ENCODE data around the gene CLDN4.
"Not testable (repeated sequence)": the region's sequence is repeated elsewhere in the genome, so short reads cannot be mapped to it uniquely, and the experiment has no call there.

Gene CLDN4

DNA sequence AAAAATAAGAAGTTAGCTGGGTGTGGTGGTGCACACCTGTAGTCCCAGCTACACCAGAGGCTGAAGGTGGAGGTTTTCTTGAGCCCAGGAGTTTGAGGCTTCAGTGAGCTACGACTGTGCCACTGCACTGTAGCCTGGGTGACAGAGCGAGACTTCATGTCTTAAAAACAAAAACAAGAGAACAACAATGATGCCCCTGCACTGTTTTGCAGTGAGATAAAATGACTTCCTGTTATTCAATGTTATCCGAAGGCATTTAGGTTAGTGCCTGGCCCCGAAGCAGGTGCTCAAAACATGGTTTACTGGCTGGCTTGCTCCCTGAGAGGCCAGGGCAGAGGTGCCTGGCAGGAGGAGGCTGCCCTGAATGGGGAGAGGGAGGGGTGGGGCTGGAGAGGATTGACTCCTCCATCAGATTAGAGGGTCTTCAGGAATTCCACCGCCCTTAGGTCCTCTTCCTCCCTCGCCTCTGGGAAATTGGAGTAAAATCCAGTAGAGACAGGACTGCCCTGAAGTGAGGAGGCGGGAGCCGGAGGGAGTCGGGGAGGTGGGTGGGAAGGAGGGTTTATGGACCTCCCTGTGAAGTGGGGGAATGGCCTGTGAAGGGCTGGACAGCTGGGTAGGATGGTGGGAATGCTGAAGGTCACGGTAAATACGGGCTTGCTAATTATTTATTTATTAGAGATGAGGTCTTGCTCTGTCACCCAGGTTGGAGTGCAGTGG, 6.8 kb upstream of the CLDN4 start:
- DNase-seq, result no peak

DNA sequence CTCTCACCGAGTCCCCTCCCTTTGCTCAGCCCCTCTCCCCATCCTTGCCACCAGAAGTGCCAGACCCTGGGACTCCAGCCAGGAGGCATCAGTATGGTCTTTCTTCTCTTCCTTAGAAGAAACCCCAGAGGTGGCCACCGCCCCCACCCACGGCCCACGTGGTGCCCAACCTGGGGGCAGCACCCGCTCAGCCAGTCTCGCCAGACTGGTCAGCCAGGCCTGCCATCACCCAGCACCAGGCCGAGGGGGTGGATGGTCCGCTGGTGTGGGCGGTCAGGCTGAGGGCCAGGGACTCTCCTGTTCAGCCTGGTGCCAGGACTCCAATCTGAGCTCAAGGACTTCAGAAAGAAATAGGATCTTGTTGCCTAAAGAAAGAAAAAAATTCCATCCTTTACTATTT, 5.8 kb upstream of the CLDN4 start:
- peak; percentile 33 for DNase-seq

DNA sequence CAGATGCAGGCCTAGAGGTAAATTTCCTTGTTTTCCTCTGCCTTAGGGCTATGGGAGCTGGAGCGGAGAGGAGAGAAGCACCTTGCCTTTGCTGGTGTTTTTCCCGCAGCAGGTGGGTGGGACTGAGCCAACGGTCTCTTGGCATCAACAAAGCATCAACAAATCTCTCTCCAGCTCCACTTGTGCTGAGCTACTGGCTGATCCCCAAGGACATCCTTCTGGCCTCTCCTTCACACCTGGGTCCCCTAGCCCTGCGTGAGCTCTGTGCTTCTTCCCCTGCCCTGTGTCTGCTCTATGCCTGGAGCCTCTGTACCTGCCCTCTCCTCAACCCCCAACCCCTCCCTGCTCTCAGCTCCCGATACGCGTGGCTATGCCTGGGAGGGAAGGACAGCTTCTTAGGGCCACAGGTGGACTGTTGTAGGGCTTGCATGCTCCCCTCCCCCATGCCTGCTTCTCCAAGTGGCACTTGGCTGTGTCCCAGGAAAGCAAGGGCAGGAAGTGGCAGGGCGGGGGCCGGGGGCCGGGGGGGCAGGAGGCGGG, 3.2 kb upstream of the CLDN4 start:
- peak; percentile 44 for DNase-seq

DNA sequence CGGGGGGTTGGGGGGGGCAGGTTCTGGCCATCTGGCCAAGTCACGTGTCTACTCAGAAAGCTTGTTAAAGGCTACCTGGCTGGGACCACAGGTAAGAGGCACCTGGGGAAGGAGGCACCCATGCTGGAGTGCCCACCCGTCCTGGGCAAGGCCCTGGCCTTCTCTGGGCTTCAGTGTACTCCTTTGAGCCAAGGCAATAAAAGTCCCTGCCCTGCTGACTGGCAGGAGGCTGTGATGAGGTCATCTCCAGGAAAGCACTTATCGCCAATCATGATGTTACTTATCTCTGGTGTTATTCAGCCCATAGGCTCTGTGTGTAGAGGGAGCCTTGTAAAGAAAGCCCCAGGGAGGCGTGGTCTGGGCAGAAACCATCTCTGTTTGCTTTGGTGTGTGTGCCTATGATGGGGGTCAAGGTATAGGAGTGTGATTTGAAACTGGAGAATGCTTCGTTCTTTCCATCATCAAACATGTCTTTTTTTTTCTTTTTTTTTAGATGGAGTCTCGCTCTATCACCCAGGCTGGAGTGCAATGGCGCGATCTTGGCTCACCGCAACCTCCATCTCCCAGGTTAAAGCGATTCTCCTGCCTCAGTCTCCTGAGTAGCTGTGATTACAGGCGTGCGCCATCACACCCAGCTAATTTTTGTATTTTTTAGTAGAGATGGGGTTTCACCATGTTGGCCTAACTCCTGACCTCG, 2.5 kb upstream of the CLDN4 start:
- DNase-seq, result peak; percentile 35

DNA sequence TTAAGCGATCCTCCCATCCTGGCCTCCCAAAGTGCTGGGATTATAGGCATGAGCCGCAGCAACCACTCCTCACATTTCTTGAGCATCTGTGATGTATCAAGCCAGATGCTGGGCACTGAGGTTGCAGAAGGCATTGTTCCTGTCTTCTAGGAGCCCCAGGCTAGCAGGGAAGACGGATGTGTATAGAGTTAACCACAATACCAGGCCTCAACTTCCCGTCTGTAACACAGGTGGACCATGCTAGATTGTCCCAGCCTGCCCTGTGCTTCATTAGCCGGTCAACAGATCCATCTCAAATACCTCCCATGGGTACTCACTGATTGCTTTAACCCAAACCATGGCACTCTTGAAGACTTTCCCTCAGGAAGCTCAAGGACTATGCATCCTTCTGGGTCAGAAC, 1.8 kb upstream of the CLDN4 start:
- no peak for DNase-seq

DNA sequence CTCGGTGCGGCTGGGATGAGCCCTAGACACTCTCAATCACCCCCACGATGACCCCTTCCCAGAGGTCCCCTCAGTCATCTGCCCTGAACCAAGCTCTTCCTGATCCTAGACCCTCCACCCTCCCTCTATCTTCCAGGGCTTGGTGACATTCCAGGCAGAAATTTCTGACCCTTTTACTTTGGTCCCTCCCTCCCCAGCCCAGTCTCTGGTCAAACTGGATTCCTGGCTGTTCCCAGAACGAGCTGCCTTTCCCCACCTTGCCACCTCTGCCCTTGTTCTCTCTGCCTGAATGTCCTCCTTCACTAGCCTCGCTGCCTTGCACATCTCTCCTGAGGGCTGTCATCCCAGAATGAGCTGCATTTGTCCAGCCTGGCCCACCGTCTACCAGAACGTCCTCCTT, 1.3 kb upstream of the CLDN4 start:
- DNase-seq, result no peak

DNA sequence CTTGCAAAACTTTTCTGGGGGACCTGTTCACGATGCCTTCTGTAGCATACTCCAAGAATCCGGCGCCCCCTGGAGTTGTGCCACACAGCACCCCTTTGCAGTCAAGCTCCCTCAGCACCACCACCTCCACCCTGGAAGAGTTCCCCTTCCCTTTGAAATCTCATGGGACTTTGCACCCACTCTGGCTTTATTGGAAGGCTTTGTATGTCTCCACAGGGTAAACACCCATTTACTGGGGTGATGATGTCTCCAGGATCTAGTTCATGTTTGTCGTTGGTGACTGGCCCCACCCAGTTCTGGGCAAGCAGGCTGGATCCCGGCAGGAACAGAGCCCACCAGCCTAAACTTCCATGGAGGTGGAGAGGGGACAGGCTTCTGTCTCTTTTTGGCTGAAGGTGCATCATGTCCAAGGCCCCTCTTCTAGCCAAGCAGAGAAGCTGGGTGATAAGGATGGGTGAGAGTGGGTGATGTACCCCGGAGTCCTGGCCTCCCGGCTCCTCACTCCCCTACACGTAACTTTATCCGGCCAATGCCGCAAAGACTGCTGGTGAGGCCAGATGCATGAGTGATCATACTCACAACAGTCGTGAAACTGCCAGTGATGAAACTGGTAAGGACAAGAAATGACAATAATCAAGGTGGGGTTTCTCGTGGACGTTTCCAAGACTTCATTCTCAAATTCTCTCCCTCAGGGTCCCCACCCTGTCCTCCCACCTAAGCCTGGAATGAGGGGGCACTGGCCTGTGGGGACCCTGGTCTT, 695 bp upstream of the CLDN4 start:
- DNase-seq, result no peak

DNA sequence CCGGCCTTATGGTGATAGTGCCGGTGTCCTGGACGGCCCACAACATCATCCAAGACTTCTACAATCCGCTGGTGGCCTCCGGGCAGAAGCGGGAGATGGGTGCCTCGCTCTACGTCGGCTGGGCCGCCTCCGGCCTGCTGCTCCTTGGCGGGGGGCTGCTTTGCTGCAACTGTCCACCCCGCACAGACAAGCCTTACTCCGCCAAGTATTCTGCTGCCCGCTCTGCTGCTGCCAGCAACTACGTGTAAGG, 713 bp downstream of the CLDN4 start:
- no peak for DNase-seq

DNA sequence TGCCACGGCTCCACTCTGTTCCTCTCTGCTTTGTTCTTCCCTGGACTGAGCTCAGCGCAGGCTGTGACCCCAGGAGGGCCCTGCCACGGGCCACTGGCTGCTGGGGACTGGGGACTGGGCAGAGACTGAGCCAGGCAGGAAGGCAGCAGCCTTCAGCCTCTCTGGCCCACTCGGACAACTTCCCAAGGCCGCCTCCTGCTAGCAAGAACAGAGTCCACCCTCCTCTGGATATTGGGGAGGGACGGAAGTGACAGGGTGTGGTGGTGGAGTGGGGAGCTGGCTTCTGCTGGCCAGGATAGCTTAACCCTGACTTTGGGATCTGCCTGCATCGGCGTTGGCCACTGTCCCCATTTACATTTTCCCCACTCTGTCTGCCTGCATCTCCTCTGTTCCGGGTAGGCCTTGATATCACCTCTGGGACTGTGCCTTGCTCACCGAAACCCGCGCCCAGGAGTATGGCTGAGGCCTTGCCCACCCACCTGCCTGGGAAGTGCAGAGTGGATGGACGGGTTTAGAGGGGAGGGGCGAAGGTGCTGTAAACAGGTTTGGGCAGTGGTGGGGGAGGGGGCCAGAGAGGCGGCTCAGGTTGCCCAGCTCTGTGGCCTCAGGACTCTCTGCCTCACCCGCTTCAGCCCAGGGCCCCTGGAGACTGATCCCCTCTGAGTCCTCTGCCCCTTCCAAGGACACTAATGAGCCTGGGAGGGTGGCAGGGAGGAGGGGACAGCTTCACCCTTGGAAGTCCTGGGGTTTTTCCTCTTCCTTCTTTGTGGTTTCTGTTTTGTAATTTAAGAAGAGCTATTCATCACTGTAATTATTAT, 1.2 kb downstream of the CLDN4 start:
- no peak for DNase-seq

DNA sequence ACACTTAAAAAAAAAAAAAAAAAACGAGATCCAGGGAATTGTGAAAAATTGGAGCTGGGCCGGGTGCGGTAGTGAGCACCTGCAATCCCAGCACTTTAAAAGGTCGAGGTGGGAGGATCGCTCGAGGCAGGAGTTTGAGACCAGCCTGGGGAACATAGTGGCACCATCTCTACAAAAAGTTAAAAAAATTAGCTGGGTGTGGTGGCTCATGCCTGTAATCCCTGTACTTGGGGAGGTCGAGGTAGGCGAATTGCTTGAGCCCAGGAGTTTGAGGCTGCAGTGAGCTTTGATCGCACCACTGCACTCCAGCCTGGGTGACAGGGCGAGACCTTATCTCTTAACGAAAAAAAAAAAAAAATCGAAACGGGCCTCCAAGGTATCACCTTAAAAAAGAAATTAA, 2.0 kb downstream of the CLDN4 start:
- DNase-seq, result no peak

DNA sequence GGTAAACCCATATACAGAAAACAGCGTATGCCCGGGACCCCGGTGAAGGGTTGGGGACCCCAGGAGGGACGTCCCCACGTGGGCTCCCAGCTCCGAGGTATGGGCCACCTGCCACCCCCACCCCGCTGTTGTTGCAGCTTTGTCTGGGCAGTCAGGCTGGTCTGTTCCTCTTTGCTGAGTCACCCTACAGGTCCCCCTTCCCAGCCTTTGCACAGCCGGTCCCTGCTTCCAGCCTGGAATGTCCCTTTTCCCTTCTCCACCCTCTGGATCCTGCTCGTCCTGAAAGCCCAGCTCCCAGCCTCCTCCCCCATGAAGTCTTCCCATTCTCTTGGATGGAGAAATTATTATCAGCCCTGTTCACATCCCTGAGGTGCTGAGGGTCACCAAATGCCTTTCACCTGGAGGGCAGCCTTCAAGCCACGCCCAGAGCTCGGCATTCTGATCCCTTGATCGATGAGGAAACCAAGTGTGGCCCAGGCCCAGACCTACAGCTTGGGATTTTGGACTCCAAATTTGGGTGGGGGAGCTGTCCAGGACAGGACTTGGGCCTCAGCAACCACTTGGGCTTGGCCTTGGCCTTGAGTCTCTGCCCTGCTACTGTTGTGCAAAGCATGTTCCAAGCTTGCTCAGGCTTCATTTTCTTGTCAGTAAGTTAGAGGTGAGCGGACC, 2.6 kb downstream of the CLDN4 start:
- no peak for DNase-seq

DNA sequence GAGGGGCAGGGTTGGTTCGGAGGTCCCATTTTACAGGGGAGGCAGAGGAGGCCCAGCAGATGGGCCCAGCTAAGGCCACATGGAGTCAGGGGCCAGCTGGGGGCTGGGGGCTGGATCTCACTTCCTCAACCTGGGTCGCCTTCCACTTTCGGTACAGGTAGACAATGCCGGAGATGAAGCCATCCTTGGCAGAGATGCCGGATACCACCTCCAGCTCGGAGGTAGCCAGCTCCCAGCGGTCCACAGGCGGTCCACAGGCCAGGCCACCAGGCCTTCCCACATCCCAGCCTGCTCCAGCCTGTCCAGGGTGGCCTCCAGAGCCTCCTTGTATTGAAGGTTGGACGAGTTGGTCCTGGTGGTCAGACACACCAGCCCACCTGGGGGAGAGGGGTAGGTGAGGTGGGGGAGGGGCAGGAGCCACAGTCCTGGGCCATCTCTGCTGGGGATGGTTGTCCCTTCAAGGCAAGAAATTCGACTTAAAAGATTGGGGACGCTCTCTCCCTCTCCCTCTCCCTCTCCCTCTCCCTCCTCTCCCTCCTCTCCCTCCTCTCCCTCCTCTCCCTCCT, 3.9 kb downstream of the CLDN4 start:
- no peak for DNase-seq

DNA sequence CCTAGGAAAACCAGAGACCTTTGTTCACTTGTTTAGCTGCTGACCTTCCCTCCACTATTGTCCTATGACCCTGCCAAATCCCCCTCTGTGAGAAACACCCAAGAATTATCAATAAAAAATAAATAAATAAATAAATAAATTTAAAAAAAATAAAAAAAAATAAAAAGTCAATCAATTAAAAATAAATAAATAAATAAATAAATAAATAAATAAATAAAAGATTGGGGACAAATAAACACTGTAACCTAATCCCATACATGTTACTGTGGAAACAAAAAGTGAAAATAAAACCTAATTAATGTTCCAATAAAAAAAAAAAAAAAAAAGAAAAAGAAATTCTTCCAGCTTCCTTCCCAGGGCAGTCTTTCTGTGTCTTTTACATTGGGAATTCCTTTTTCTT, 6.4 kb downstream of the CLDN4 start:
- not testable (repeated sequence) for DNase-seq

DNA sequence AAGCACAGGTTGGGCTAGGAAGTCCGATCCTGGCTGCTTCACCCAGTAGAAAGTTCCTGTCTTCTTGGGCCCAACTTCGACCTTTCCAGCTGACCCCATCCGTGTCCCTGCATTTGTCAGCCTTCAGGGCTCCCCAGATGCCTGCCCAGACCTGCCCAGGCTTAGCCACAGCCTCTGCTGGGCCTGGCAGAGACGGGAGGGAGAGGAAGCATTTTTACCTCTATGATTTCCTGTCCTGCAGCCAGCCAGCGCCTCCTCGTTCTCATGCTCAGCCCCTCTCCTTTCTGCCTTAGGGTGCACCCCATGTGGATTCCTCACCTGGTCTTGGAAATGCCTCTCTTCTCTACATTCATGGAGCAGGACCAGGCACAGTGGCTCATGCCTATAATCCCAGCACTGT, 7.8 kb downstream of the CLDN4 start:
- no peak for DNase-seq

DNA sequence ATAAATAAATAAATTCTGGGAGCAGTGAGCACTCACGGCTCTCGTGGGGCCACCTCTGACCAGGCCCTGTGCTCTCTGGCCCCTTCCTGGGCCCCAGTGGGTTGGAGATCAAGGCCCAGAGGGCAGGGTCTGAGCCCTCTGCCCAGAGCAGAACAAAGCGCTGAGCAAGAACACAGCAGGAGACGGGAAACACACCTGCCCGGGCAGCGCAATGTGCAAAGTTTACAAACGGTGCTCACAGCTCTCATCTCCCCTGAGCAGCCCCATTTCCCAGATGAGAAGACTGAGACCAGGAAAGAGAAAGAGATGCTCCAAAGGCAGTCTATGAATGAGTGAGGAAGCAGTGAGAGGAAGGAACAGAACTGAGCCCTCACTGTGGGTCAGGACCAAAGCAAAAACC, 8.5 kb downstream of the CLDN4 start:
- DNase-seq, result no peak

DNA sequence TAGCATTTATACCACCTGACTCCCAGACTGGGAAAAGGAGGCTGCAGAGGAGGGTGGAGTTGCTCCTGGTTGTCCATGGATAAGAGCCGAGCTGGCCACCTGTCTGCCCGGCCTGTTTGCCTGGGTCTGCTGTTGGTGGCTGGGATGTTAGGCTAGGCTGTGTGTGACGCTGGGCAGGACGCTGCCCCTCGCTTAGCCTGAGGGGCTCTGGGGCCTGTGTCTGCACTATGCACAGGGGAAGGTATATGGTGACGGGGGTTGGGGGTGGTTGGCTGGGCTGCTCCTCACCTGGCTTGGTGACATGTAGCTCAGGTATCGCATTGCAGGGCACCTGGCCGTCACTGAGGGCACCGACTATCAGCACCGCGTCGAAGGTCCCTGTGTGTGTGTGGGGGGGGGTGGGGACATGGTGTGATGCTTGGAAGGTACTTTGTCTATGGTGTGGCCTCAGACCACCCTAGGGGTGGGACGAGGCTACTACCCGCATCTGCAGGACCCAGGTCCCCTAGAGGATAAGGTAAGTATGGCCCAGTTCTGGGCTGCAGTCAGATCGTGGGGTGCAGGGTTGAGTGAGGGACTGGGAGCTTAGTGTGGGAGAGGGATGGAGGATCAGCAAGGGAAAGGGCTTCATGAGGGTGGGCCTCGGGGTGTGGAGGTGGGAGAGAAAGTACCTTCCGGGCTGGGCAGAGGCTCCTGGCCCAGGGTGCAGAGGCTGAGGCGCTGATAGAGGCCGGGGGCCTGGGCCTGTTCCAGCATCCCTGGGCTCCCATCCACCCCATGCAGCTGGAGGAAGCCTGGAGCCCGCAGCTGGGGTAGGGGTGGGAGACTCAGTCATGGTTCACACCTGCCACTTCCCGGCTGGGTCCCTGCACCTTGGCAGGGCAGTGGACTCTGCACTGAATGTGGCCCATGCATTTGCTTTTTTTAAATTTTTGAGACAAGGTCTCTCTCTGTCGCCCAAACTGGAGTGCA, 9.2 kb downstream of the CLDN4 start:
- no peak for DNase-seq

DNA sequence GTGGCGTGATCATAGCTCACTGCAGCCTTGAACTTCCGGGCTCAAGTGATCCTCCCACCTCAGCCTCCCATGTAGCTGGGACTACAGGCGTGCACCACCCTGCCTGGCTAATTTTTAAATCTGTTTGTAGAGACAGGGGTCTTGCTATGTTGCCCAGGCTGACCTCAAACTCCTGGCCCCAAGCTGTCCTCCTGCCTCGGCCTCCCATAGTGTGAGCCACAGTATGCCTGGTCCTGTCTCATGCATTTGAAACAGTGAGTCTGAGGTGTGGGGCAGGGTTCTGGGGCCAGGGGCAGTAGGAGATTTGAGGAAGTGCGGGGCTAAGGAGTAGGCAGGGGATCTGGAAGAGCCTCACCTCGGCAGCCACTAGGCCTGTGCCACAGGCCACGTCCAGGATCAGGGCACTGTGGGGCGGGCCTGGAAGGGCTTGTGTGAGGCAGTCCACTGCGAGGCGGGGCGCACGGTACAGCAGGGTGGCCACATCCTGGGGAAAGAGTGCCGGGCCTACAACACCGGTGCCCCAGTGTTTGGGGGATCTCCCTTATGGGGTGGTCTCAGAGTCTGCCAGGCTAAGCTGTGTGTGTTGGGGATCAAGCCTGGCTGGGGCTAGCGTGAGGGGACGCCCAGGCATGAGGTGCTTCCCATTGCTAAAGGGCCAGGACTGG, 10.1 kb downstream of the CLDN4 start:
- no peak for DNase-seq

DNA sequence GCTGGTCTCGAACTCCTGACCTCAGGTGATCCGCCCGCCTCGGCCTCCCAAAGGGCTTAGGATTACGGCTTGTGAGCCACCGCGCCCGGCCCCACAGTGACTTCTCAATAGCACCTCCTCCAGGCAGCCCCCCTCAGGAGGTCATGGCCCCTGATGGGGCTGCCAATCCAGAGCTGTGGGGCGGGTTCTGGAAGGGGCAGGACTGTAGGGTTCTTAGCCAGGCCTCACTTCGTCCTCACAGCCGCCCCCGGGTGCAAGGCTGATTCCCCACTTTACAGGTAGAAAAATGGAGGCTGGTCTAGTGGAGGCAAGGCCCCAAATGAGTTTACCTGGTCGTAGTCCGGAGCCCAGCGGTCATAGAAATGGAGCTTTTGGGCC, 10.9 kb downstream of the CLDN4 start:
- DNase-seq, result no peak

DNA sequence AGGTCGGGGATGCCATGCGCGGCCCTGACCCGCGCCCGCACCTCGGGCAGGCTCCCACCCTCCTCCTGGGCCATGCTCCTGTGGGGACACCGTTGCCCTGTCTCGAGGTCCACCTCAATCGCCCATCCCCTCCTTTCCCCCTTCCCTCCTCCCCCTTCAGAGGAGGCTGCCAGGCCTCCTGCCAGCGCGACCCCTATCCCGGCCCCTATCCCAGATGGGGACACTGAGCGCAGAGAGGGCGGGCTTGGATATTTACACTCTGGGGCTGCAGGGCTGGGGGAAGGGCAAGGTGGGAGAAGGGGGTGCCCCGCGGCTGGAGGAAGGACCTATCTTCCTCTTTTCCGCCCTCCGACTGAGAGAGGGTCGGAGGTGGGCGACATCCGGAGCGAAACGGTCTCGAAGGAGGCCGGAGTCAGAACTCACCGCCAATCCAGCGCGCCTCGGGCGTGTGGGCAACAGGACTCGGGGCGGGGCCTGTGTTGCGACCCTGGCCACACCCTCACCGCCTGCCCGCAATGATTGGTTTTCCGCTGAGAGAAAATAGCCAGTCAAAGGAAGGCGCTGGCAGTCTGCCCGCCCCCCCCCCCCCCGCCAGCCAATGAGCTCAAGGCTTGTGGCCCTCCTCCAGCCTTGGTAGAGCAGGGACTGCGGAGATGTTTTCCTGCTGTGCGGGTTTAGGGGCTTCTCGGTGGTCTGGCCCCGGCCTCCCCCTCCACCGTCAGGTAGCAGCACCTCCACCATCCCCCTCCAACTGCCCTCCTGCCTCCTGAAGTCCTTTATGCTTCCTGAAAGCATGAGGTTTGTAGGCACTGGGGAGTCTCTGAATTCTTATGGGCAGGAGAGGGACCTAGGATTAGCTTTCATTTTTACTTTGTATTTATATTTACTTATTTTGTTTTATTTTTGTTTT, 11.5 kb downstream of the CLDN4 start, which contains the start of gene METTL27:
TSS of gene METTL27 (minus strand) at position 450 of the 910 bp plus-strand sequence. CDS start at position 74, 376 bp downstream.
- DNase-seq, result peak; percentile 96

Measured in right forelimb (tissue), 1 donor.